Activated B cell treated with CpG ODN at 0.5 μM for 24 hours (primary cell): ENCODE data around the gene SCYL3. TPM values are rescaled to one million over a fixed set of nuclear protein-coding genes. Genes with fewer than 3 reads are reported as not detected.
A peak's percentile ranks its signal among the peaks of the same experiment; 100 is the strongest.
"Not testable (repeated sequence)": the region's sequence is repeated elsewhere in the genome, so short reads cannot be mapped to it uniquely, and the experiment has no call there.

ENCODE experiments used
- ATAC-seq: fragments of 200-7000 bp; cut with Tn5 transposase; one replicate; pipeline ENCODE4 v1.10.0; 2021; ENCODE audit warnings: low read depth, mild to moderate bottlenecking, moderate library complexity
- CTCF ChIA-PET: fragments of 350-600 bp; sonication (Branson Sonifier 250); formaldehyde crosslinking; loops from one replicate; lab custom pipeline; 2021; ENCODE audit warnings: antibody characterized with exemption; lab: Charles Lee
- POLR2A ChIA-PET: fragments of 350-600 bp; sonication (Branson Sonifier 250); formaldehyde crosslinking; loops from one replicate; lab custom pipeline; 2021; ENCODE audit warnings: antibody characterized with exemption; lab: Charles Lee
- DNase-seq: peaks from one replicate; pipeline ENCODE4 v3.0.0; 2022
- H3K27ac Mint-ChIP-seq: one replicate; pipeline ENCODE4 v1.8.0; 2020; ENCODE audit warnings: mixed read lengths
- H3K27me3 Mint-ChIP-seq: one replicate; pipeline ENCODE4 v1.8.0; 2021; ENCODE audit warnings: mixed read lengths
- H3K36me3 Mint-ChIP-seq: one replicate; pipeline ENCODE4 v1.8.0; 2021; ENCODE audit warnings: low read depth, mixed read lengths
- H3K4me1 Mint-ChIP-seq: one replicate; pipeline ENCODE4 v1.8.0; 2021; ENCODE audit warnings: mixed read lengths
- H3K4me3 Mint-ChIP-seq: one replicate; pipeline ENCODE4 v1.8.0; 2020; ENCODE audit warnings: mild to moderate bottlenecking, mixed read lengths
- H3K9me3 Mint-ChIP-seq: one replicate; pipeline ENCODE4 v1.8.0; 2020; ENCODE audit warnings: mixed read lengths
- intact Hi-C: fragments of 100-400 bp; cut with micrococcal nuclease; formaldehyde crosslinking; loops from one replicate; pipeline ENCODE4 v1.15.1; 2024
- total RNA-seq: library from RNA; stranded (reverse); gene quantifications from 2 replicates; pipeline ENCODE4 v1.2.3, GENCODE V29; 2022
- TF ChIP-seq, protein P1 (sequence below): fragments of 200-600 bp; IDR thresholded peaks from one replicate; pipeline ENCODE4 v1.8.0; 2022; ENCODE audit warnings: antibody characterized with exemption, mild to moderate bottlenecking

Gene SCYL3
- total RNA-seq, 1 donor from 2014 or later = 16.2 TPM

DNA sequence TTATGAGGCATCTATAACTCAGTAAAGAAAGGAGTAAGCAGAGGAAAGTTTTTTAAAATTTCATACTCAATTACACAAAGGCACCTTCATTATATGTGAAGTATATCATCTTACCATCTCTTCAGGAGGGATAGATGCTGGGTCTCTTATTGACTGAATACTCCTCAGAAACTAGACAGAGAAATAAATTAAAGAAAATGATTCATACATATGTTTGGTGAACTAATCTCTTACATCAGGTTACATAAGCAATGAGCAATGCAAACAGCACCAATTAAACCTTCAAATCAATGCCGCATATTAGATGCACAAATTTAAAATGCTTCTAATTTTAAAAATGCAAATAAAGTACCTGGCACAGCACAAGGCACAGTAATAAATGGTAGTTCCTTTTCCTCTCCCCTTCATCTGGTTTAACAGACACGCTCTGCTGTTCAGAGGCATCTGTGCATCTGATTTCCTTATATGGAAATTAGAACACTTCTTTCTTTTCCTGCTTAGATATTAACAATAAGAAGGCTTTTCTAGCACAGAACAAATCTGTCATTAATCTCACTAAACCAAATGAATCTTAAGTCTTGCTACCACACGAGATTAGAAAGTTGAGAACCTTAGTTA lies 20.0 kb downstream of the SCYL3 start:
- ATAC-seq = peak; percentile 58
- Mint-ChIP-seq H3K27me3 (no peaks in the 10 kb centered on the region), H3K4me1 (peaks cover 34% of the 10 kb centered on the region), H3K4me3 (no peak overlapping the region), H3K27ac (peak overlapping the region; percentile 32), H3K9me3 (no peaks in the 10 kb centered on the region), H3K36me3 (peaks cover 89% of the 10 kb centered on the region)
- CTCF ChIA-PET = no interaction called here
- TF ChIP-seq, protein P1, sequence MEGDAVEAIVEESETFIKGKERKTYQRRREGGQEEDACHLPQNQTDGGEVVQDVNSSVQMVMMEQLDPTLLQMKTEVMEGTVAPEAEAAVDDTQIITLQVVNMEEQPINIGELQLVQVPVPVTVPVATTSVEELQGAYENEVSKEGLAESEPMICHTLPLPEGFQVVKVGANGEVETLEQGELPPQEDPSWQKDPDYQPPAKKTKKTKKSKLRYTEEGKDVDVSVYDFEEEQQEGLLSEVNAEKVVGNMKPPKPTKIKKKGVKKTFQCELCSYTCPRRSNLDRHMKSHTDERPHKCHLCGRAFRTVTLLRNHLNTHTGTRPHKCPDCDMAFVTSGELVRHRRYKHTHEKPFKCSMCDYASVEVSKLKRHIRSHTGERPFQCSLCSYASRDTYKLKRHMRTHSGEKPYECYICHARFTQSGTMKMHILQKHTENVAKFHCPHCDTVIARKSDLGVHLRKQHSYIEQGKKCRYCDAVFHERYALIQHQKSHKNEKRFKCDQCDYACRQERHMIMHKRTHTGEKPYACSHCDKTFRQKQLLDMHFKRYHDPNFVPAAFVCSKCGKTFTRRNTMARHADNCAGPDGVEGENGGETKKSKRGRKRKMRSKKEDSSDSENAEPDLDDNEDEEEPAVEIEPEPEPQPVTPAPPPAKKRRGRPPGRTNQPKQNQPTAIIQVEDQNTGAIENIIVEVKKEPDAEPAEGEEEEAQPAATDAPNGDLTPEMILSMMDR = no peak
- no peak for DNase-seq
- intact Hi-C loops = no loop called here
- POLR2A ChIA-PET = no interaction called here

DNA sequence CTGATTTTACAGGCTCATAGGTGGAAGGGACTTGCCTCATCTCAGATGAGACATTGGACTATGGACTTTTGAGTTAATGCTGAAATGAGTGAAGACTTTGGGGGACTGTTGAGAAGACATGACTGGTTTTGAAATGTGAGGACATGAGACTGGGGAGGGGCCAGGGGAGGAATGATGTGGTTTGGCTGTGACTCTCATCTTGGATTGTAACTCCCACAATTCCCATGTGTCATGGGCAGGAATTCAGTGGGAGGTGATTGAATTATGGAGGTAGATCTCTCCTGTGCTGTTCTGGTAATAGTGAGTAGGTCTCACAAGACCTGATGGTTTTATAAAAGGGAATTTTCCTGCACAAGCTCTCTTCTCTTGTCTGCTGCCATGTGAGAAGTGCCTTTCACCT lies 20.8 kb downstream of the SCYL3 start:
- POLR2A ChIA-PET = no interaction called here
- Mint-ChIP-seq H3K27me3 (no peaks in the 10 kb centered on the region), H3K9me3 (no peaks in the 10 kb centered on the region), H3K4me1 (peaks cover 29% of the 10 kb centered on the region), H3K36me3 (peaks cover 88% of the 10 kb centered on the region), H3K27ac (peak overlapping the region; percentile 32), H3K4me3 (no peak overlapping the region)
- TF ChIP-seq, protein P1 = no peak
- intact Hi-C loops = no loop called here
- no peak for ATAC-seq
- DNase-seq = no peak
- CTCF ChIA-PET = no interaction called here

DNA sequence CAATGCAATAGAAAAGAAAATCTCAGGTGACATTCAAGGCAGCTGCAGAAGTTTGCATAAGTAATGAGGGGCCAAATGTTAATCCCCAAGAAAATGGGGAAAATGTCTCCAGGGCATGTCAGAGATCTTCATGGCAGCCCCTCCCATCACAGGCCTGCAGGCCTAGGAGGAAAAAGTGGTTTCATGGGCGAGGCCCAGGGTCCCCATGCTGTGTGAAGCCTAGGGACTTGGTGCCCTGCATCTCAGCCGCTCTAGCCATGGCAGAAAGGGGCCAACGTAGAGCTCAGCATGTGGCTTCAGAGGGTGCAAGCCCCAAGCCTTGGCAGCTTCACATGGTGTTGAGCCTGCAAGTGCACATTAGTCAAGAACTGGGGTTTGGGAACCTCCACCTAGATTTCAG lies 21.7 kb downstream of the SCYL3 start:
- H3K9me3 Mint-ChIP-seq, H3K27me3 Mint-ChIP-seq, CTCF ChIA-PET, intact Hi-C loops, POLR2A ChIA-PET, ATAC-seq, DNase-seq, H3K27ac Mint-ChIP-seq, H3K4me3 Mint-ChIP-seq: not testable (repeated sequence)
- peaks cover 29% of the 10 kb centered on the region for H3K4me1 Mint-ChIP-seq
- peaks cover 90% of the 10 kb centered on the region for H3K36me3 Mint-ChIP-seq

DNA sequence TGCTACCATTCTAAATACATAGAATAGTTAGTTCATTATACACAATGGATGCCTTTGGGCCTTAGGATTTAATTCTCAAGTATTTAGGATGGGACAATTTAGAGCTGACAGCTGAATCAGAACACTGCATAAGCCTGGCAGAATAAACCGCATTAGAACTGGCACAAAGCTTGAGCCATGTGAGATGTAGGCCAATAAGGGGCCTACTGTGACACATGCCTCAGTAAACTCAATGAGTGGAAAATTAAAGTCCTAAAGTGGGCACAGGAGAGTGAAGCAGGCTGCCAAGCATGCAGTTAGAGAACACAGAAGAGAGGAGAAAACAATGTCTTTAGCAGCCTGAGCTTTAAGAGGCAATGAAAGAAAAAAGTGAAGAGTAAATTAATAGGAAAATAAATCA lies 24.3 kb downstream of the SCYL3 start:
- ATAC-seq = no peak

DNA sequence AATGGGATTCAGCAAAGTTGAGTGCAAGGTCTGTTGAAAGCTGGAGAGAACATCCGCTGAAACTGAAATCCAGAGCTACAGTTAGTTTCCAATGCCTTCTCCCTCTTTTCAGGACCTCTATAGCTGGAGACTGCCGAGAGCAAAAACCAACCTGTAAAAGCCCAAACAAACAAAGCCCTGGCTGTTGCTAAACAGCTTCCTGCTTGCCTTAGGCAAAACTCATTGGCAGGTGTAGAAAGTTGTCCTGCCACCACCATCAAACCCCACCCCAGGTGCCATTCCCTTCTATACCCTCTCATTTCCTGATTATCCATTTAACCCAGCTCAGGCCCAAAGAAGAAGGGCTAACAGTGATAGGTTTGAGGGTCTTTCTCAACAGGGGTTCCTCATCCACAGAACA lies 24.7 kb downstream of the SCYL3 start:
- no peak overlapping the region for H3K27ac Mint-ChIP-seq
- TF ChIP-seq, protein P1 = no peak
- intact Hi-C loops = no loop called here
- H3K4me1 Mint-ChIP-seq = peaks cover 15% of the 10 kb centered on the region
- peaks cover 94% of the 10 kb centered on the region for H3K36me3 Mint-ChIP-seq
- CTCF ChIA-PET = no interaction called here
- no peaks in the 10 kb centered on the region for H3K27me3 Mint-ChIP-seq
- no peak overlapping the region for H3K4me3 Mint-ChIP-seq
- H3K9me3 Mint-ChIP-seq = no peaks in the 10 kb centered on the region
- ATAC-seq (no peak), DNase-seq (no peak)
- POLR2A ChIA-PET = interaction anchor here (0.6 kb wide), 1 partner anchor 12 kb away, joined by 3 read pairs; no protein-coding TSS in a partner anchor

More for the DNA sequence above, 24.3 kb downstream of the SCYL3 start:
- TF ChIP-seq, protein P1 = no peak
- no peak overlapping the region for H3K4me3 Mint-ChIP-seq
- H3K4me1 Mint-ChIP-seq = peaks cover 19% of the 10 kb centered on the region
- no peaks in the 10 kb centered on the region for H3K27me3 Mint-ChIP-seq
- intact Hi-C loops = no loop called here
- ChIA-PET CTCF (no interaction called here), POLR2A (interaction anchor here (0.6 kb wide), 1 partner anchor 11 kb away, joined by 3 read pairs; no protein-coding TSS in a partner anchor)
- H3K36me3 Mint-ChIP-seq = peaks cover 94% of the 10 kb centered on the region
- H3K27ac Mint-ChIP-seq = no peak overlapping the region
- no peak for DNase-seq
- no peaks in the 10 kb centered on the region for H3K9me3 Mint-ChIP-seq
